ENCODE data around the gene PDE4B. TPM values are rescaled to one million over a fixed set of nuclear protein-coding genes. Genes with fewer than 3 reads are reported as not detected.
"Not testable (repeated sequence)": the region's sequence is repeated elsewhere in the genome, so short reads cannot be mapped to it uniquely, and the experiment has no call there.

The PDE4B gene
- total RNA-seq, 1 experiment from 2014 or later, result 2.6 TPM

DNA sequence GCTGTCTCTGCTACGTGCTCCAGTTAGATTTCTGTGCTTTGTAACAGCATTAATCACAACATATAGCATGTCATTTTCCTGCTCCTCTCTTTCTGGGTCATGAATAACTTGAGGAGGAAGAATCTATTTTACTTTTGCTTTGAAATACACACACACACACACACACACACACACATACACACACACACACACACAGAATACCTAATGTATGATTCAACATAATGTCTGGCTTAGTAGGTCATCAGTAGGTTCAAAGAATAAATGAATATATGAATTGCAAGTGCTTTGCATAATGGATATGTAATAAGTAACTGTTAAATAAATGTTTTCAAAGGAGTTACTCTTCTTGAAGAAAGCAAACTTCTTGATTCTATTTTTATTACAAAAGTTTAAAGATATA lies 249.0 kb downstream of the PDE4B start:
- Histone ChIP-seq H3K4me1 (no peaks in the 10 kb centered on the region), H3K9me3 (replicated peaks) (no peaks in the 10 kb centered on the region), H3K36me3 (no peaks in the 10 kb centered on the region), H3K4me3 (no peak overlapping the region), H3K27me3 (no peaks in the 10 kb centered on the region), H3K27ac (no peak overlapping the region)
- no peak for DNase-seq

DNA sequence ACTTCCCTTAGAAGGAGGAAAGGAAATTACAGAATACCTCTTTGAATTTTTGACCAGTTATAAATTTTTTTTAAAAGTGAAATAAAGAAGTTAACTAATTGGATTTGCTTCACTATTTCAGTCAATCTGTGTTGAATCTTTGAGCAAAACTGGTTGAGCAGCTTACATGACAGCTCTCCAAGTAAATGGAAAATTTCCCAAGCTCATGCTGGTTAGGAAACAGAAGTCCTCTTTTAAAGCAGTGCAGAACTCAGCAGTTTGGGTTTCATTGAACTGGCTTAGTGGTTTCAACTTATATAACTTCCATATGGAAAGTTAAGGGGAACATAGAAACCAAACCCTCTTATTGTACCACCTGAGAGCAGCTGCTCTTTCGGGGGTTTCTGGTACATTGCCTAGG lies 250.5 kb downstream of the PDE4B start:
- Histone ChIP-seq H3K4me3 (no peak overlapping the region), H3K36me3 (no peaks in the 10 kb centered on the region), H3K4me1 (no peaks in the 10 kb centered on the region), H3K27ac (no peak overlapping the region), H3K27me3 (no peaks in the 10 kb centered on the region), H3K9me3 (replicated peaks) (no peaks in the 10 kb centered on the region)
- DNase-seq, result no peak

DNA sequence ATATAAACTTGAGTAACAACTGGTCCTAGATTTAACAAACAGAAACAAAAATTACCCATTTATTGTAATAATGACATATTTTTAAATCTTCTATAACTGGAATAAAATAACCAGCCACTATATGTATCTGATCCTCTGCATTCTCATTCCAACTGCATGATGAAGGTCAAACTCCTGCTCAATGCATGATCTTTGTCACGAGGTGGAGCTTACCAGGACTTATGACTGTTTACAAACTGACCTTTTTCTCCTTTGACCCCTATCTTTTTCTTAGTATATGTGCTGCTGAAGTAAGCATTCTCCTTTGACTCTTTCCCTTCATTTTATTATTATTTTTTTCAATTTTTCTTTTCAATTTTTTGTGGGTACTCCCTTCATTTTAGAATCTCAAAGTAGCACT lies 252.2 kb downstream of the PDE4B start:
- DNase-seq, result no peak
- H3K27ac ChIP-seq, result no peak overlapping the region
- H3K36me3 ChIP-seq, result no peaks in the 10 kb centered on the region
- H3K27me3 ChIP-seq, result no peaks in the 10 kb centered on the region
- H3K4me1 ChIP-seq, result no peaks in the 10 kb centered on the region
- H3K9me3 ChIP-seq (replicated peaks), result no peaks in the 10 kb centered on the region
- H3K4me3 ChIP-seq, result no peak overlapping the region

DNA sequence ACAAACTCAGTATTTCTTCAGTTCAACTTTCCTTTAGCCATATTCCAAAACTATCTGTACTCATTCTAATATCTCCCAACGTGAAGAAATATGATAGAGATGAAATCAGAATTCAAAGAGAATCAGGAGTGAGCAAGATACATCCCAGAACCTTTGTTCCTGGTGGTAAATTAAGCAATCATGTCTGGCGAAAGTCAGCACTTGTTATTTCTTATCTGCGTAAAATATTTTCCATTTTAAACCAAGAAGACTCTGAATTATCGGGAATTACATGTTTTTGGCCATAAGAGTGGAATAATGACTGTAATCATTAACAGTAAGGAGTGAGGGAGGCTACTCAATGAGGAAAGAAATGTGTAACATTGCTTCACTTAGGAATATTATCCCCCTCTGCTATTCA lies 253.7 kb downstream of the PDE4B start:
- H3K9me3 ChIP-seq (replicated peaks), result no peaks in the 10 kb centered on the region
- H3K36me3 ChIP-seq, result no peaks in the 10 kb centered on the region
- no peaks in the 10 kb centered on the region for H3K27me3 ChIP-seq
- H3K4me1 ChIP-seq, result no peaks in the 10 kb centered on the region
- no peak overlapping the region for H3K27ac ChIP-seq
- DNase-seq, result no peak
- H3K4me3 ChIP-seq, result no peak overlapping the region

DNA sequence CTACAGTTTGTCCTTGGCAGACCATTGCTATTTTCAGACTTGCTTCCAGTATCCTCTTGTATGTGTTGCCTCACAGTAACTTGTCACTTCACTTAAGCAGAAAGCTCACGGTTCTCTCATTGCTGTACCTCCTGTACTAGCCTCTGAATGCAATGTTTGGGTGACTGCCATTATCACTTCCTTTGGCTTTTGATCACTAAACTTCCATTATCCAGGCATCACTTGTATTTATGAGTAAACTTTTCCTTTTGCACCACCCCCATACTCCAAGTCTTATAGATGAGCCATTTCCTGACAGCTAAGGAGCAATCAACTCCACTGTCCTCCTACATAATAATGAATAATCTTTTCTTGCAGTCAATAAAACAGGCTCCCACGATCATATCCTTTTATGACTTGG lies 255.3 kb downstream of the PDE4B start:
- Histone ChIP-seq H3K4me1 (no peaks in the 10 kb centered on the region), H3K9me3 (replicated peaks) (no peaks in the 10 kb centered on the region), H3K27me3 (no peaks in the 10 kb centered on the region), H3K4me3 (no peak overlapping the region), H3K36me3 (no peaks in the 10 kb centered on the region), H3K27ac (no peak overlapping the region)
- no peak for DNase-seq

DNA sequence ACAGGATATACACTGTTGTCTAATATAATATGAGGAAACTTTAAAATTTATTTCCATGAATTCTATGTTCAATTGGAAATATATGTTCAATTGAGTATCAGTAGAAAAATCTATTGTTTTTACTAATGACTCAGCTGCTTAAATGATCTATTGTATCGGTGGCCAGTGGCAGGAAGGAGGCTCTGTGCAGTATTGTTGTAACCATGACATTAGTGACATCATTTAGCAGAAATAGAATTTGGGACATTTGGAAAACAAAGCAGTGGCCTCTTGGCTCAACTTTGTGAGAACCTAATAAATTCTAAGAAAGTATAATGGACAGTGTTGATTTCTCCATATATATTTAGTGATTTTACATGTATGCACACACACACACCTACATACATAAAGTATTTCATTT lies 257.4 kb downstream of the PDE4B start:
- no peaks in the 10 kb centered on the region for H3K9me3 ChIP-seq (replicated peaks)
- H3K4me1 ChIP-seq, result no peaks in the 10 kb centered on the region
- DNase-seq, result no peak
- H3K27me3 ChIP-seq, result no peaks in the 10 kb centered on the region; the same call in 1 of the 2 replicates
- H3K27ac ChIP-seq, result no peak overlapping the region
- H3K36me3 ChIP-seq, result no peaks in the 10 kb centered on the region
- H3K4me3 ChIP-seq, result no peak overlapping the region

DNA sequence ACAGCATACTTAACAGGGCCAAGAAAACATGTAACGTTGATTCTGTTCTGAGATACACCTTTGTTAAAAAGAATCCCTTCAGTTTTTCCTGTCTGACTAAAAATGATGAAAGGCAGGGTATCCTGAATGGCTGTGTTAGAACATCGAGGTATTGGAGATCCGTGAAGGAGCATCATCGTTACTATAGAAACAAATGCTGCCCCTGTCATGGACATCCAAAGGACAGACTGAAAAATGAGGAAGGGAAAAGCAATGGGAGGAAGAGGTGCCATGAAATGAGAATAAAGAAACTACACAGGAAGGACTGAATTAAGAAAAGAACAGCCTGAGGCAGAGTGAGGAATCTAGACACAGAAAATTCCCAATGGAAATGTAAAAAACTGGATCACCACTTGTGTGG lies 257.9 kb downstream of the PDE4B start:
- Histone ChIP-seq H3K36me3 (no peaks in the 10 kb centered on the region), H3K4me3 (no peak overlapping the region), H3K4me1 (no peaks in the 10 kb centered on the region), H3K27ac (no peak overlapping the region), H3K9me3 (replicated peaks) (no peaks in the 10 kb centered on the region), H3K27me3 (no peaks in the 10 kb centered on the region; the same call in 1 of the 2 replicates)
- DNase-seq, result no peak

DNA sequence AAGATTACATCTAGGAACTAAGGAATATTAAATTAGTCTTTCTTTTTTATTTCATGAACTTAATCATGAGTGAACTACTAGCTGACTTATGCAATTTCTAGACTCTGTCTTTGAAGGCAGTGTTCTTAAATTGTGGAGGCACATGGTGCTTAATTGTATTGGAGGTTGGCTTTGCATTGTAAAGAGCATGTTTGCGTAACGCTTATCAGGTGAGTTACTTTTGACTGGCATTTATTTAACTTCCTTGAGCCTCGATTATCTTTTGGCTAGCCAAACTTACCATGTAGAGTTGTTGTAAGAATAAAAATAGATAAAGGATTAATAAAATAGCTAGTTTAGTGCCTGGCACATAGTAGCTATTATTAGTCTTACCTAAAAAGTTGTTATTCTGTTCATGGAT lies 262.4 kb downstream of the PDE4B start:
- Histone ChIP-seq H3K4me3 (no peak overlapping the region), H3K27ac (no peak overlapping the region), H3K27me3 (no peaks in the 10 kb centered on the region; the same call in 1 of the 2 replicates), H3K36me3 (no peaks in the 10 kb centered on the region), H3K4me1 (no peaks in the 10 kb centered on the region), H3K9me3 (replicated peaks) (no peaks in the 10 kb centered on the region)
- no peak for DNase-seq

DNA sequence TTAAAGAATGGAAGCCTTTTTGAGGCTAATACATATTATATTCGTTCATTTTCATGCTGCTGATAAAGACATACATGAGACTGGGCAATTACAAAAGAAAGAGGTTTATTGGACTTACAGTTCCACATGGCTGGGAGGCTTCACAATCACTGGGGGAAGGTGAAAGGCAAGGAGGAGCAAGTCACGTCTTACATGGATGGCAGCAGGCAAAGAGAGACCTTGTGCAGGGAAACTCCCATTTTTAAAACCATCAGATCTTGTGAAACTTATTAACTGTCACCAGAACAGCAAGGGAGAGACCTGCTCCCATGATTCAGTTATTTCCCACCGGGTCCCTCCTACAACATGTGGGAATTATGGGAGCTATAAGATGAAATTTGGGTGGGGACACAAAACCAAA lies 264.8 kb downstream of the PDE4B start:
- not testable (repeated sequence) for DNase-seq; H3K9me3 ChIP-seq (replicated peaks); H3K36me3 ChIP-seq; H3K27me3 ChIP-seq; H3K4me3 ChIP-seq; H3K4me1 ChIP-seq; H3K27ac ChIP-seq

DNA sequence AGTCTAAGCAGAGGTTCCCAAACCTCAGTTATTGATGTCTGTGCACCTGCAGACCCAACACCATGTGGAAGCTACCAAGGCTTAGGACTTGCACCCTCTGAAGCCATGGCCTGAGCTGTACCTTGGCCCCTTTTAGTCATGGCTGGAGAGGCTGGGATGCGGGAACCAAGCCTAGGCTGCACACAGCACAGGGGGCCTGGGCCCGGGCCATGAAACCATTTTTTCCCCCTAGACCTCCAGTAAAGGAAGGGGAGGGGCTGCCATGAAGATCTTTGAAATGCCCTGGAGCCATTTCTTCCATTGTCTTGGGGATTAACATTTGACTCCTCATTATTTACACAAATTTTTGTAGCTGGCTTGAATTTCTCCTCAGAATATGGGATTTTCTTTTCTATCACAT lies 265.9 kb downstream of the PDE4B start:
- Histone ChIP-seq H3K36me3 (no peaks in the 10 kb centered on the region), H3K9me3 (replicated peaks) (no peaks in the 10 kb centered on the region), H3K27ac (no peak overlapping the region), H3K27me3 (no peaks in the 10 kb centered on the region; the same call in 1 of the 2 replicates), H3K4me1 (no peaks in the 10 kb centered on the region), H3K4me3 (no peak overlapping the region)
- no peak for DNase-seq

DNA sequence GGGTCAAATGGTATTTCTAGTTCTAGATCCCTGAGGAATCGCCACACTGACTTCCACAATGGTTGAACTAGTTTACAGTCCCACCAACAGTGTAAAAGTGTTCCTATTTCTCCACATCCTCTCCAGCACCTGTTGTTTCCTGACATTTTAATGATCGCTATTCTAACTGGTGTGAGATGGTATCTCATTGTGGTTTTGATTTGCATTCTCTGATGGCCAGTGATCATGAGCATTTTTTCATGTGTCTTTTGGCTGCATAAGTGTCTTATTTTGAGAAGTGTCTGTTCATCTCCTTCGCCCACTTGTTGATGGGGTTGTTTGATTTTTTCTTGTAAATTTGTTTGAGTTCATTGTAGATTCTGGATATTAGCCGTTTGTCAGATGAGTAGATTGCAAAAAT lies 274.5 kb downstream of the PDE4B start:
- H3K4me3 ChIP-seq, DNase-seq, H3K36me3 ChIP-seq: not testable (repeated sequence)

DNA sequence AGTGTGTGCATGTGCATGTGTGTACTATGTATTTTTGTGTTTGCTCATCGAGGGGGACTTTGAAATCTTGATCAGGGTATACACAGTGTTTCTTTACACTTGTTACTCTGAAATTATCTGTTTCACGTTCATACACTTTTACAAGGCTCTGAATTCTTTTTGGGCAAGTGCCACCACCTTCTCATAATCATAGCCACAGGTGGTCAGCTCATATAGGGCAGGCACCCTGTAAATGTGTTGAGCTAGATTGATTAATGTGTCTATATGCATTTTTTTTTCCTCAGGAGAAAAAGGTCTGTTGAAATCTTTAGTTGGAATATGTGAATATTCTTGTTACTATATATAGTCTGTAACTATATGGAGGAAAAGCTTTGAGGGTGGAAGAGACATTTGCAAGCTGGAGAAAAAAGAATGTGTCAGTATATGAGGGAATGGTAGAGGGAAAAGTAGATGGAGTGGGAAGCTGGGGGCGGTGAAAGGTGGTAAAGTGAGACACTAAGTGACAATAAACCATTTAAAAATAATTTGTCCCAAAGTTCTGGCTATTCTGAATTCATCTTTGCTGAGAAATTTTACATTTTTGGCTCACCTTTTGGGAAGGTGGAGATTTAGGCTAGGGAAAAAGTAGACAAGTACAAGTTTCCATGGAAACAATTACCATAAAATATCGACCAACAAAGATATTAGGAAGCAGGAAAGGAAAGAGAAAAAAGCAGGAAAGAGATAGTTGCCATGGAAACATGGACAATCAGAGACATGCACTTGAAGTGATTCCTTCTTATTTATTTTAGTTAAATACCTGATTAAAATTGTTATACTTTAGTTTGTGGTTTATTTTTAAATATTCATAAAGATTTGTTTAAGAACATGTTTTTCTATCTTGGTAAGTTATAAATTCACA lies 277.5 kb downstream of the PDE4B start:
- no peaks in the 10 kb centered on the region for H3K9me3 ChIP-seq (replicated peaks)
- H3K4me3 ChIP-seq, result no peak overlapping the region
- H3K27ac ChIP-seq, result no peak overlapping the region
- no peaks in the 10 kb centered on the region for H3K36me3 ChIP-seq
- peaks cover 3% of the 10 kb centered on the region; the same call in 1 of the 2 replicates for H3K4me1 ChIP-seq
- no peak for DNase-seq
- no peaks in the 10 kb centered on the region for H3K27me3 ChIP-seq

More for the DNA sequence above, 274.5 kb downstream of the PDE4B start:
- not testable (repeated sequence) for H3K27me3 ChIP-seq; H3K27ac ChIP-seq; H3K9me3 ChIP-seq (replicated peaks); H3K4me1 ChIP-seq

DNA sequence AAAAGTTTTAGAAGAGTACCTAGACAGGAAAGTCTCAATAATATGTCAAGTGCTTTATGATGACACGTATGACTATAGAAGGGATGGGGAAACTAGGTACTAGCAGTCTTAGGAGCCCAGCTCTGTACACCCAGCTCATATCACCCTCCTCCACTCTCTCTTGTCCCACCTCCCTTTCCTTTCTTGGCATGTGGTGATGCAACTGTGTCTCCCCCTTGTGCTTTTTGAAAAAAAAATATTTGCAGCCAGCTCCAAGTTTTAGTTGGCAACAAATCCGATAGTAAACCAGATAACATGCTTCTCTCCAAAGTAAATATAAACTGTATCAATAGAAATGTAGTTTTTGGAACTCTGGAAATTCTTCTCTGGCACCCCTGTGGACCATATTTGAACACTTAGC lies 280.7 kb downstream of the PDE4B start:
- Histone ChIP-seq H3K27ac (no peak overlapping the region), H3K4me1 (no peaks in the 10 kb centered on the region), H3K27me3 (no peaks in the 10 kb centered on the region), H3K4me3 (no peak overlapping the region), H3K36me3 (no peaks in the 10 kb centered on the region), H3K9me3 (replicated peaks) (no peaks in the 10 kb centered on the region)
- DNase-seq, result no peak

DNA sequence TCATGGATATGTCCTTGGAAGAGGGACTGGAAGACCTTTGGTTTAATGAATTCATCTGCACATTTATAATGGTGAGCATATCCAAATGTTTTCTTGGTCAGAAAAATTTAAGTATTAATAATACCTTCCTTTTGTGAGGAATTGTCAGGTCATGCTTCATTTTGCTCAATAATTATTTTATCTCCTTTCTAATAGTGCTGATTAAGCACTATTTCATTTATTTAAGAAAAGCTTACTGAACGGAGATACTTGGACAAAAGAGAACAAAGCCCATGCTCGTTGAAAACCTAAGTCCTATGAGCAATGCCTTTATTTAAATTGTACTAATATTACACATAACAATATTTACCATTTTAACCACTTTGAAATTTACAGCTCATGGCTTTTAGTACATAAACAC lies 281.5 kb downstream of the PDE4B start:
- Histone ChIP-seq H3K27ac (no peak overlapping the region), H3K4me1 (no peaks in the 10 kb centered on the region), H3K9me3 (replicated peaks) (no peaks in the 10 kb centered on the region), H3K27me3 (no peaks in the 10 kb centered on the region), H3K36me3 (no peaks in the 10 kb centered on the region), H3K4me3 (no peak overlapping the region)
- DNase-seq, result no peak

DNA sequence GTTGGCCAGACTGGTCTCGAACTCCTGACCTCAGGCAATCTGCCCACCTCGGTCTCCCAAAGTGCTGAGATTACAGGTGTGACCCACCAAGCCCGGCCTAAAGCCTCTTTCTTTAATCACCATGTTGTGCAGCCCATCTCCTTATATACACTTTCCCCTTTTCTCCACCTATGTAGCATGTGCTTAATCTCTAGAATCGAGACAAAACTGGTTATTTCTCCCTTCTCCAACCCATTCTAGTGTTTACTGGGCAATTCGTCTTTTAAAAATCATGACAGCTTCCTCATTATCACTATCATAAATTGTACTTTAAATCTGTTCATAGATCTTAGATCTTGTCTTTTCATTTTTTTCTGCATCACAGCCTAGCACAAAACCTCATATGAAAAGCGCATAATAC lies 285.7 kb downstream of the PDE4B start:
- H3K9me3 ChIP-seq (replicated peaks), result no peaks in the 10 kb centered on the region
- no peak for DNase-seq
- no peak overlapping the region for H3K27ac ChIP-seq
- H3K27me3 ChIP-seq, result no peaks in the 10 kb centered on the region
- no peak overlapping the region for H3K4me3 ChIP-seq
- H3K4me1 ChIP-seq, result no peaks in the 10 kb centered on the region
- no peaks in the 10 kb centered on the region for H3K36me3 ChIP-seq

DNA sequence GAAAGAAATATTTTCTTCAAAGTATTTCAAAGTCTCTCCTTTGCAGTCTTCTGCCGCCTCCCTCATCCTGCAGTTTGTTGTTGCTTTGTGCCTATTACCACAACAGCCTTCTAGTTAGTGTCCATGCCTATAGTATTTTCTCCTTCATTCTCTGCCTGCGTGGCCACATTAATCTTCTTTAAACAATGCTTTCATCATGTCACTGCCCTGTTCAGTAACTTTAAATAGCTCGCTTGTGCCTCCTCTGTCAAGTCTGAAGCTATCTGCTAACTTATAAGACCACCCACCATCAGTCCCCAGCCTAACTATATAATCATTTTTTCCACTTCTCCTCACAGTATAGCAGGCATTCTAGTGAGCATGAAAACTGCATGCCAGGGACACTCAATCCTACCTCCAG lies 290.3 kb downstream of the PDE4B start:
- no peak for DNase-seq
- H3K4me1 ChIP-seq, result no peaks in the 10 kb centered on the region
- H3K36me3 ChIP-seq, result no peaks in the 10 kb centered on the region
- no peaks in the 10 kb centered on the region for H3K9me3 ChIP-seq (replicated peaks)
- no peak overlapping the region for H3K4me3 ChIP-seq
- H3K27ac ChIP-seq, result no peak overlapping the region
- no peaks in the 10 kb centered on the region for H3K27me3 ChIP-seq
